HepG2 (cell line): ENCODE measurements around the gene RCCD1. TPM values are rescaled to one million over a fixed set of nuclear protein-coding genes. Genes with fewer than 3 reads are reported as not detected.

ENCODE experiments used
- BRD4 ChIP-seq: sonication (generic); formaldehyde crosslinking; IDR thresholded peaks from 2 replicates; pipeline ENCODE4 v1.4.0; 2020; ENCODE audit warnings: missing genetic modification reagents
- CREBL2 ChIP-seq: sonication (generic); formaldehyde crosslinking; IDR thresholded peaks from 2 replicates; pipeline ENCODE4 v1.8.1; 2023; ENCODE audit warnings: missing genetic modification reagents, mild to moderate bottlenecking, borderline replicate concordance
- KDM3A ChIP-seq: IDR thresholded peaks from 2 replicates; pipeline ENCODE4 v1.6.1; 2018; ENCODE audit warnings: low read depth, missing compliant biosample characterization
- MAFF ChIP-seq: IDR thresholded peaks from 2 replicates; pipeline ENCODE4 v1.6.1; 2011; ENCODE audit warnings: low read depth, low read length, improper control_type of control experiment
- MTA1 ChIP-seq: sonication (generic); formaldehyde crosslinking; IDR thresholded peaks from 2 replicates; pipeline ENCODE4 v1.4.0; 2020; ENCODE audit warnings: missing genetic modification reagents, mild to moderate bottlenecking, borderline replicate concordance
- NBN ChIP-seq: fragments of 450-650 bp; conservative IDR thresholded peaks from 2 replicates; pipeline ENCODE4 v1.6.1; 2017
- NFE2L2 ChIP-seq: fragments of 150-350 bp; IDR thresholded peaks from 2 replicates; pipeline ENCODE4 v1.6.1; 2014; ENCODE audit warnings: low read length
- NFYC ChIP-seq: IDR thresholded peaks from 2 replicates; pipeline ENCODE4 v1.6.1; 2016; ENCODE audit warnings: missing genetic modification reagents, missing compliant biosample characterization
- NR1H2 ChIP-seq: sonication (generic); formaldehyde crosslinking; IDR thresholded peaks from 2 replicates; pipeline ENCODE4 v1.8.1; 2022; ENCODE audit warnings: low read depth, missing genetic modification reagents, borderline replicate concordance
- ZC3H4 ChIP-seq: sonication (generic); formaldehyde crosslinking; IDR thresholded peaks from 2 replicates; pipeline ENCODE4 v1.4.0; 2020; ENCODE audit warnings: missing genetic modification reagents, borderline replicate concordance
- ZNF646 ChIP-seq: sonication (generic); formaldehyde crosslinking; IDR thresholded peaks from 2 replicates; pipeline ENCODE4 v1.9.0; 2021; ENCODE audit warnings: mild to moderate bottlenecking, missing genetic modification reagents
- ZNF747 ChIP-seq: sonication (generic); formaldehyde crosslinking; IDR thresholded peaks from 2 replicates; pipeline ENCODE4 v1.8.1; 2023; ENCODE audit warnings: missing genetic modification reagents, mild to moderate bottlenecking, borderline replicate concordance
- ZNF839 ChIP-seq: sonication (generic); formaldehyde crosslinking; IDR thresholded peaks from 2 replicates; pipeline ENCODE4 v1.4.0; 2020; ENCODE audit warnings: missing genetic modification reagents, mild to moderate bottlenecking, borderline replicate concordance
- ZNF841 ChIP-seq: sonication (generic); formaldehyde crosslinking; IDR thresholded peaks from 2 replicates; pipeline ENCODE4 v1.8.1; 2023; ENCODE audit warnings: missing genetic modification reagents, borderline replicate concordance
- ZSCAN12 ChIP-seq: sonication (generic); formaldehyde crosslinking; IDR thresholded peaks from 2 replicates; pipeline ENCODE4 v1.9.0; 2021; ENCODE audit warnings: mild to moderate bottlenecking, missing genetic modification reagents
- polyA plus RNA-seq, 8 experiments: library from polyadenylated mRNA; depleted of rRNA in 3 of 8; stranded (reverse) in 7 of 8; unstranded in 1 of 8; fragments of >200 nt; fragmentation: Illumina TruSeq in 4 of 8; extraction: Trizol in 4 of 8; gene quantifications; 2 replicates each; pipeline versions ENCODE4 v1.2.1 to v1.2.3, GENCODE V29; 2011 to 2016; ENCODE audit warnings: low read depth in 4 of 8, missing spikeins in 1 of 8, mixed read lengths in 1 of 8; ENCODE audit not compliant: insufficient read depth in 1 of 8
- total RNA-seq, 5 experiments: library from RNA; depleted of rRNA; stranded (reverse); fragments of >200 nt; fragmentation: Illumina TruSeq; extraction: Trizol; gene quantifications; 2 replicates each; pipeline ENCODE4 v1.2.3, GENCODE V29; 2016; ENCODE audit warnings: low read depth in 1 of 5
- TF ChIP-seq, protein P1 (sequence below): sonication (generic); formaldehyde crosslinking; IDR thresholded peaks from 2 replicates; pipeline ENCODE4 v1.9.0; 2021; ENCODE audit warnings: missing genetic modification reagents, mild to moderate bottlenecking, borderline replicate concordance
- TF ChIP-seq, protein P2 (sequence below): IDR thresholded peaks from 2 replicates; pipeline ENCODE4 v1.6.1; 2016; ENCODE audit warnings: missing genetic modification reagents, missing compliant biosample characterization
- TF ChIP-seq, protein P3 (sequence below): sonication (generic); formaldehyde crosslinking; IDR thresholded peaks from 2 replicates; pipeline ENCODE4 v1.8.0; 2022; ENCODE audit warnings: mild to moderate bottlenecking, missing genetic modification reagents, borderline replicate concordance

The RCCD1 gene
- total and polyA plus RNA-seq, 2 of the 13 experiments (the other 11 are each of a cell fraction or from before 2014, with no cell fraction given), result 14.1 to 15.1 TPM

- no peak for TF ChIP-seq ZNF646 (CRISPR knock-in tag)
- peak; percentile 56; the same call in 1 of the 2 replicates for TF ChIP-seq BRD4 (CRISPR knock-in tag)
- TF ChIP-seq NFYC (CRISPR knock-in tag), result peak; percentile 85
- TF ChIP-seq, protein P1, sequence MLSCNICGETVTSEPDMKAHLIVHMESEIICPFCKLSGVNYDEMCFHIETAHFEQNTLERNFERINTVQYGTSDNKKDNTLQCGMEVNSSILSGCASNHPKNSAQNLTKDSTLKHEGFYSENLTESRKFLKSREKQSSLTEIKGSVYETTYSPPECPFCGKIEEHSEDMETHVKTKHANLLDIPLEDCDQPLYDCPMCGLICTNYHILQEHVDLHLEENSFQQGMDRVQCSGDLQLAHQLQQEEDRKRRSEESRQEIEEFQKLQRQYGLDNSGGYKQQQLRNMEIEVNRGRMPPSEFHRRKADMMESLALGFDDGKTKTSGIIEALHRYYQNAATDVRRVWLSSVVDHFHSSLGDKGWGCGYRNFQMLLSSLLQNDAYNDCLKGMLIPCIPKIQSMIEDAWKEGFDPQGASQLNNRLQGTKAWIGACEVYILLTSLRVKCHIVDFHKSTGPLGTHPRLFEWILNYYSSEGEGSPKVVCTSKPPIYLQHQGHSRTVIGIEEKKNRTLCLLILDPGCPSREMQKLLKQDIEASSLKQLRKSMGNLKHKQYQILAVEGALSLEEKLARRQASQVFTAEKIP (CRISPR knock-in tag), result no peak
- 0 out of 2 replicates have a peak, but pooled peaks have one; percentile 44 for TF ChIP-seq ZC3H4
- TF ChIP-seq NR1H2, result peak; percentile 77; the same call in 1 of the 2 replicates
- TF ChIP-seq ZSCAN12 (CRISPR knock-in tag), result 0 out of 2 replicates have a peak, but pooled peaks have one; percentile 58
- TF ChIP-seq, protein P2, sequence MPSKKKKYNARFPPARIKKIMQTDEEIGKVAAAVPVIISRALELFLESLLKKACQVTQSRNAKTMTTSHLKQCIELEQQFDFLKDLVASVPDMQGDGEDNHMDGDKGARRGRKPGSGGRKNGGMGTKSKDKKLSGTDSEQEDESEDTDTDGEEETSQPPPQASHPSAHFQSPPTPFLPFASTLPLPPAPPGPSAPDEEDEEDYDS, result peak; percentile 54; the same call in 1 of the 2 replicates
- TF ChIP-seq MAFF, result no peak
- TF ChIP-seq, protein P3, sequence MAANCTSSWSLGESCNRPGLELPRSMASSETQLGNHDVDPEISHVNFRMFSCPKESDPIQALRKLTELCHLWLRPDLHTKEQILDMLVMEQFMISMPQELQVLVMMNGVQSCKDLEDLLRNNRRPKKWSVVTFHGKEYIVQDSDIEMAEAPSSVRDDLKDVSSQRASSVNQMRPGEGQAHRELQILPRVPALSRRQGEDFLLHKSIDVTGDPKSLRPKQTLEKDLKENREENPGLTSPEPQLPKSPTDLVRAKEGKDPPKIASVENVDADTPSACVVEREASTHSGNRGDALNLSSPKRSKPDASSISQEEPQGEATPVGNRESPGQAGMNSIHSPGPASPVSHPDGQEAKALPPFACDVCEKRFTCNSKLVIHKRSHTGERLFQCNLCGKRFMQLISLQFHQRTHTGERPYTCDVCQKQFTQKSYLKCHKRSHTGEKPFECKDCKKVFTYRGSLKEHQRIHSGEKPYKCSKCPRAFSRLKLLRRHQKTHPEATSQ (CRISPR knock-in tag), result peak; percentile 49; the same call in 1 of the 2 replicates
- TF ChIP-seq NBN, result no peak
- no peak for TF ChIP-seq ZNF841
- TF ChIP-seq MTA1 (CRISPR knock-in tag), result 0 out of 2 replicates have a peak, but pooled peaks have one; percentile 19
- 0 out of 2 replicates have a peak, but pooled peaks have one; percentile 17 for TF ChIP-seq ZNF747 (CRISPR knock-in tag)
- TF ChIP-seq KDM3A (CRISPR knock-in tag), result 0 out of 2 replicates have a peak, but pooled peaks have one; percentile 76
- TF ChIP-seq CREBL2, result no peak
- TF ChIP-seq NFE2L2, result no peak
- peak; percentile 75; the same call in 1 of the 2 replicates for TF ChIP-seq ZNF839 (CRISPR knock-in tag)
These were observed at the start of gene RCCD1 (continued) for GRCh38 chr15:90954712-90955623.
